ENCODE results near the gene SERPING1. TPM values are rescaled to one million over a fixed set of nuclear protein-coding genes. Genes with fewer than 3 reads are reported as not detected.

Gene SERPING1
- total RNA-seq, 1 donor from 2014 or later: 0.14 TPM

DNA sequence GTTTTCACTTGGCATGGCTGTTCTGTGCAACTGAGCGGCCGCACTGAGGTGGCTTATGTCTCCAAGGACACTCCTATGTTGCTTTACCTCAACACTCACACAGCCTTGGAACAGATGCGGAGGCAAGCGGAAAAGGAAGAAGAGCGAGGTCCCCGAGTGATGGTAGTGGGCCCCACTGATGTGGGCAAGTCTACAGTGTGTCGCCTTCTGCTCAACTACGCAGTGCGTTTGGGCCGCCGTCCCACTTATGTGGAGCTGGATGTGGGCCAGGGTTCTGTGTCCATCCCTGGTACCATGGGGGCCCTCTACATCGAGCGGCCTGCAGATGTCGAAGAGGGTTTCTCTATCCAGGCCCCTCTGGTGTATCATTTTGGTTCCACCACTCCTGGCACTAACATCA lies 62.2 kb downstream of the SERPING1 start:
- H3K4me3 Mint-ChIP-seq: no peak overlapping the region
- no peaks in the 10 kb centered on the region for H3K27me3 Mint-ChIP-seq
- no peaks in the 10 kb centered on the region for H3K9me3 Mint-ChIP-seq
- no peak overlapping the region for H3K27ac Mint-ChIP-seq
- H3K36me3 Mint-ChIP-seq (ENCODE audit: low read depth): peaks cover 35% of the 10 kb centered on the region
- intact Hi-C loops (cut with micrococcal nuclease): loop anchor here (10.0 kb wide), 1 partner anchor 865 kb away; no protein-coding TSS in a partner anchor
- H3K4me1 Mint-ChIP-seq: peaks cover 12% of the 10 kb centered on the region
- no peak for DNase-seq

DNA sequence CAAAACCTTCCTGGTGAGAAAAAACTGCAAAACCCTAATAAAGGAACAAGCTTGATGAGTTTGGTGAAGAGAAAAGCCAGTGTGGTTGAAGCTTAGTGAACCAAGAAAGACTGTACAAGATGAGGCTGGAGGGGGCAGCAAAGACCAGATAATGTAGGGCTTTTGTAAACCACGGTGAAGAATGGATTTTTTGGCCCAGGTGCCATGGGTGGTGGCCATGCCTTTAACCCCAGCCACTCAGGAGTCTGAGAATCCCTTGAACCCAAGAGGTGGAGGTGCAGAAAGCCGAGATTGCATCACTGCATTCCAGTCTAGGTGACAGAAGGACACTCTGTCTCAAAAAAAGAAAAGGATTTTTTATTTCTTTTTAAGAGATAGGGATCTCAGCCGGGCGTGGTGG lies 65.4 kb downstream of the SERPING1 start:
- Mint-ChIP-seq H3K9me3 (no peaks in the 10 kb centered on the region), H3K27me3 (no peaks in the 10 kb centered on the region), H3K4me1 (peaks cover 16% of the 10 kb centered on the region), H3K4me3 (no peak overlapping the region), H3K36me3 (ENCODE audit: low read depth) (peaks cover 36% of the 10 kb centered on the region), H3K27ac (no peak overlapping the region)
- peak; percentile 68 for DNase-seq
- intact Hi-C loops (cut with micrococcal nuclease): loop anchor here (10.0 kb wide), 1 partner anchor 862 kb away; no protein-coding TSS in a partner anchor

DNA sequence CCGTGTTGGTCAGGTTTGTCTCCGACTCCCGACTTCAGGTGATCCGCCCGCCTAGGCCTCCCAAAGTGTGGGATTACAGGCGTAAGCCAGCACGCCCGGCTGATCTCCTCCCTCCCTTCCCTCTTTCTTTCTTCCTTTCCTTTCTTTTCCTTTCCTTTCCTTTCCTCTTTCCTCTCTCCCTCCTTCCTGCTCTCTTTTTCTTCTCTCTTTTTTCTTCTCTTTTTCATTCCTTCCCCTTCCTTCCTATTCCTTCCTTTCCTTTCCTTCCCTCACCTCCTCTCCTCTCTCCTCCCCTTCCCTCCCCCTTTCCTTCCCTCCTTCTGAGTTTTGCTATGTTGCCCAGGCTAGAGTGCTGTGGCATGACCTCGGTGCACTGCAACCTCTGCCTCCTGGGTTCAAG lies 66.5 kb downstream of the SERPING1 start:
- Mint-ChIP-seq H3K27me3 (no peaks in the 10 kb centered on the region), H3K36me3 (ENCODE audit: low read depth) (peaks cover 39% of the 10 kb centered on the region)

More for the DNA sequence above, 66.5 kb downstream of the SERPING1 start:
- DNase-seq: no peak
- Mint-ChIP-seq H3K9me3 (no peaks in the 10 kb centered on the region), H3K4me3 (no peak overlapping the region), H3K27ac (no peak overlapping the region), H3K4me1 (peaks cover 14% of the 10 kb centered on the region)
- intact Hi-C loops (cut with micrococcal nuclease): loop anchor here (10.0 kb wide), 1 partner anchor 861 kb away; no protein-coding TSS in a partner anchor

Other genes with a start within 250 kb of the SERPING1 start
- not detected in 2 replicates for gene PRG3, start 216.5 kb upstream of the SERPING1 start, total RNA-seq
- 0.35 and 0.38 TPM in 2 replicates for gene PRG2, start 207.0 kb upstream of the SERPING1 start, total RNA-seq
- 255 and 261 TPM in 2 replicates for gene SLC43A3, start 170.6 kb upstream of the SERPING1 start, total RNA-seq
- gene RTN4RL2, start 137.2 kb upstream of the SERPING1 start, total RNA-seq: 0.23 and 0.26 TPM in 2 replicates
- 35.3 and 35.8 TPM in 2 replicates for gene SLC43A1, start 82.0 kb upstream of the SERPING1 start, total RNA-seq
- 108 and 112 TPM in 2 replicates for gene TIMM10, start 66.9 kb upstream of the SERPING1 start, total RNA-seq
- not detected in 2 replicates for gene SMTNL1, start 60.1 kb upstream of the SERPING1 start, total RNA-seq
- 151 and 157 TPM in 2 replicates for gene UBE2L6, start 30.0 kb upstream of the SERPING1 start, total RNA-seq
- 0.40 and 0.47 TPM in 2 replicates for gene YPEL4, start 52.2 kb downstream of the SERPING1 start, total RNA-seq
- 18.5 and 19.8 TPM in 2 replicates for gene CLP1, start 60.1 kb downstream of the SERPING1 start, total RNA-seq
- 78.4 and 80.9 TPM in 2 replicates for gene ZDHHC5, start 70.4 kb downstream of the SERPING1 start, total RNA-seq
- gene MED19, start 114.5 kb downstream of the SERPING1 start, total RNA-seq: 13.9 and 15.6 TPM in 2 replicates
- gene TMX2, start 114.9 kb downstream of the SERPING1 start, total RNA-seq: 99.0 and 99.2 TPM in 2 replicates
- gene SELENOH, start 143.8 kb downstream of the SERPING1 start, total RNA-seq: 211 and 216 TPM in 2 replicates
- gene BTBD18, start 154.1 kb downstream of the SERPING1 start, total RNA-seq: not detected in 2 replicates
- gene CTNND1, start 164.1 kb downstream of the SERPING1 start, total RNA-seq: 4.9 and 6.0 TPM in 2 replicates